Right lobe of liver (tissue), 6 donors: Measurements from ENCODE around the gene OR10A2. TPM values are rescaled to one million over a fixed set of nuclear protein-coding genes. Genes with fewer than 3 reads are reported as not detected.

ENCODE experiments used
- ATAC-seq, 4 donors: fragments of 200-7000 bp; cut with Tn5 transposase; one replicate each; pipeline ENCODE4 v1.9.1; 2020; ENCODE audit warnings: mild to moderate bottlenecking in 4 of 4, moderate library complexity in 4 of 4
- DNase-seq, 3 donors: peaks; one replicate each; pipeline ENCODE4 v3.0.0-alpha.2; 2020
- H3K27ac ChIP-seq, 3 donors: fragments of 200-600 bp; one replicate each; pipeline ENCODE4 v1.8.0; 2022
- H3K27me3 ChIP-seq, 2 donors: fragments of 200-600 bp; one replicate each; pipeline ENCODE4 v1.8.0; 2022
- H3K36me3 ChIP-seq, 4 donors: fragments of 200-600 bp; sonication (generic) in 1 of 4; one replicate each; pipeline versions ENCODE4 v1.5.1 to v1.8.0; 2017 to 2022; ENCODE audit warnings: control low read depth in 1 of 4
- H3K4me1 ChIP-seq, 4 donors: fragments of 200-600 bp; sonication (generic) in 1 of 4; one replicate each; pipeline versions ENCODE4 v1.5.1 to v1.8.0; 2017 to 2022; ENCODE audit warnings: control low read depth in 1 of 4
- H3K4me3 ChIP-seq, 3 donors: fragments of 200-600 bp; one replicate each; pipeline ENCODE4 v1.8.0; 2022
- H3K9me3 ChIP-seq, 4 donors: fragments of 200-600 bp; sonication (generic) in 1 of 4; one replicate each; pipeline versions ENCODE4 v1.5.1 to v1.8.0; 2017 to 2022; ENCODE audit warnings: control low read depth in 1 of 4
- POLR2A ChIP-seq: fragments of 450-650 bp; IDR thresholded peaks from one replicate; pipeline ENCODE4 v1.6.1; 2017; ENCODE audit warnings: antibody characterized with exemption, mild to moderate bottlenecking
- WGBS: methylation state at CpG from one replicate; pipeline ENCODE4 v1.1.6; 2018; ENCODE audit warnings: low coverage, low lambda C conversion rate; ENCODE audit not compliant: insufficient coverage; ENCODE audit errors: missing lambda C conversion rate; 5-methylcytosine and 5-hydroxymethylcytosine counted together
- intact Hi-C, 2 donors: fragments of 100-400 bp; cut with DNase I; formaldehyde crosslinking; loops; one replicate each; pipeline versions ENCODE4 v1.11.2 to v1.14.1; 2022
- total RNA-seq, 6 experiments: library from RNA; depleted of rRNA in 2 of 6; stranded (reverse); fragments of >200 nt in 2 of 6; fragmentation: NEBNext Ultra II Directional in 3 of 6; extraction: Animal tissue kit (Norgen Biotek cat#: 25700) in 3 of 6; gene quantifications; one replicate each; pipeline versions ENCODE4 v1.1.0 to v1.2.4, GENCODE V29; 2016 to 2023
- TF ChIP-seq, protein P1 (sequence below), 4 donors: fragments of 200-600 bp in 3 of 4; fragments of 450-650 bp in 1 of 4; IDR thresholded peaks; one replicate each; pipeline versions ENCODE4 v1.5.1 to v1.8.0; 2016 to 2022; ENCODE audit warnings: antibody characterized with exemption in 4 of 4, mild to moderate bottlenecking in 2 of 4
- donor health status: DM: no; HTN: yes; CAD: no.
- donor health status: DM: no; HTN: no; CAD: no.
- donor health status: DM: no; HTN: no; CAD: no.
- donor health status: DM: no; HTN: yes; CAD: no.
- donor health status: DM: no; HTN: yes; CAD: no.

Gene OR10A2
- total RNA-seq, 6 experiments from 2014 or later: not detected

DNA sequence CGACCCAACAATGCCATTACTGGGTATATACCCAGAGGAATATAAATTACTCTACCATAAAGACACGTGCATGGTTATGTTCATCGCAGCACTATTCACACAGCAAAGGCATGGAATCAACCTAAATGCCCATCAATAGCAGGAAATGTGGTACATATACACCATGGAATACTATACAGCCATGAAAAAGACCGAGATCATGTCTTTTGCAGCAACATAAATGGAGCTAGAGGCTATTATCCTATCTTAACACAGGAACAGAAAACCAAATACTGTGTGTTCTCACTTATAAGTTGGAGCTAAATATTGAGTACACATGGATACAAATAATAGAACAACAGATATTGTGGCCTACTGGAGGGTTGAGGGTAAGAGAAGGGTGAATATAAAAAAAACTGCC lies 26.0 kb downstream of the OR10A2 start:
- intact Hi-C loops: no loop called here
- TF ChIP-seq POLR2A: no peak
- TF ChIP-seq, protein P1, sequence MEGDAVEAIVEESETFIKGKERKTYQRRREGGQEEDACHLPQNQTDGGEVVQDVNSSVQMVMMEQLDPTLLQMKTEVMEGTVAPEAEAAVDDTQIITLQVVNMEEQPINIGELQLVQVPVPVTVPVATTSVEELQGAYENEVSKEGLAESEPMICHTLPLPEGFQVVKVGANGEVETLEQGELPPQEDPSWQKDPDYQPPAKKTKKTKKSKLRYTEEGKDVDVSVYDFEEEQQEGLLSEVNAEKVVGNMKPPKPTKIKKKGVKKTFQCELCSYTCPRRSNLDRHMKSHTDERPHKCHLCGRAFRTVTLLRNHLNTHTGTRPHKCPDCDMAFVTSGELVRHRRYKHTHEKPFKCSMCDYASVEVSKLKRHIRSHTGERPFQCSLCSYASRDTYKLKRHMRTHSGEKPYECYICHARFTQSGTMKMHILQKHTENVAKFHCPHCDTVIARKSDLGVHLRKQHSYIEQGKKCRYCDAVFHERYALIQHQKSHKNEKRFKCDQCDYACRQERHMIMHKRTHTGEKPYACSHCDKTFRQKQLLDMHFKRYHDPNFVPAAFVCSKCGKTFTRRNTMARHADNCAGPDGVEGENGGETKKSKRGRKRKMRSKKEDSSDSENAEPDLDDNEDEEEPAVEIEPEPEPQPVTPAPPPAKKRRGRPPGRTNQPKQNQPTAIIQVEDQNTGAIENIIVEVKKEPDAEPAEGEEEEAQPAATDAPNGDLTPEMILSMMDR (IDR thresholded peaks at IDR 0.05): no peak
- no peak overlapping the region for H3K4me3 ChIP-seq
- no peaks in the 10 kb centered on the region for H3K36me3 ChIP-seq
- no peak overlapping the region for H3K27ac ChIP-seq
- H3K9me3 ChIP-seq: no peaks in the 10 kb centered on the region
- H3K27me3 ChIP-seq: no peaks in the 10 kb centered on the region
- 67% methylated on average over 4 of the region's 4 CpGs for WGBS
- no peaks in the 10 kb centered on the region for H3K4me1 ChIP-seq
- ATAC-seq: no peak
- no peak for DNase-seq

DNA sequence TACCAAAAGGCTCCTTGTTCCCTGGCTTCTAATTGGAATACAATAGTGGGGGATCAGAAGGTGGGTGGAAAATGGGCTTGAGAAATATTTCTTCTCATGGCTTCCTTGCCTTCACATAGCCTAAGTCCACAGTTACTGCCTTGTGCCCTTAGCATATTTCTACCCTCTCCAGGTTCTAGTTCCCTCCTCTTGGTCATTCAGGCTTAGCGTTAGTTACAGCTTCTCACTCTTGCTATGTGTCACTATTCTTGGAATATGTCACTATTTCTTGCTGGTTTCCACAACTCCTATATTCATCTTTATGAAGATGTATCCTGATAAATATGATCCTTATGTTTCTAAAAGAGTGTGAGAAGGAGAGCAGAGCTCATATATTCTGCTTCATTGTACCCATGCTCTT lies 27.0 kb downstream of the OR10A2 start:
- no peaks in the 10 kb centered on the region for H3K27me3 ChIP-seq
- no peaks in the 10 kb centered on the region for H3K4me1 ChIP-seq
- 54% methylated on average over 1 of the region's 1 CpG for WGBS
- no peak for TF ChIP-seq POLR2A
- TF ChIP-seq, protein P1 (IDR thresholded peaks at IDR 0.05): no peak
- H3K27ac ChIP-seq: no peak overlapping the region
- intact Hi-C loops: no loop called here
- no peak overlapping the region for H3K4me3 ChIP-seq
- ATAC-seq: no peak
- no peaks in the 10 kb centered on the region for H3K36me3 ChIP-seq
- no peaks in the 10 kb centered on the region for H3K9me3 ChIP-seq
- no peak for DNase-seq

DNA sequence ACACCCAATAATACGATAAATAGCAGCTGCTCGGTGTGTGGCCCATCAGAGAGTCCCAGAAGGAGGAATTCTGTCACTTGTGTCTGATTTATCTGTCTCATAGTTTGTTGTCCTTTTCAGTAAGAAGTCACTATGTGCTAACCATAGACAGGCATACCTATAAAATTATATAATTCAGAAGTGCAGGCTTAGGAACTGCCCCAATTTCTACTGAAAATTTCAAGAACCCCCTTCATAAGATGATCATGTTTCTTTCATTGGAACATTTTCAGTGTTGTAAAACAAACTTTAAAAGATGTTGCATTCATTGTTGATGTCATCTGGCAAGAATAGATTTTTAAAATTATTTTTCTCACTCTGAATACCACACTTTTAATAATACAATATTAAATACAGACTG lies 29.5 kb downstream of the OR10A2 start, which contains the start of gene OR2D2:
TSS of gene OR2D2 (minus strand) at position 101 of the 400 bp plus-strand sequence. CDS start at position 101, 0 bp downstream.
- TF ChIP-seq, protein P1 (IDR thresholded peaks at IDR 0.05): no peak
- TF ChIP-seq POLR2A: no peak
- ATAC-seq: no peak
- no peaks in the 10 kb centered on the region for H3K27me3 ChIP-seq
- no peaks in the 10 kb centered on the region for H3K9me3 ChIP-seq
- no peak within 1 kb of the TSS for H3K4me3 ChIP-seq
- H3K27ac ChIP-seq: no peak within 1 kb of the TSS
- intact Hi-C loops: no loop called here
- H3K36me3 ChIP-seq: no peaks in the 10 kb centered on the region
- DNase-seq: no peak
- WGBS: 50% methylated on average over 2 of the region's 2 CpGs
- no peaks in the 10 kb centered on the region for H3K4me1 ChIP-seq

DNA sequence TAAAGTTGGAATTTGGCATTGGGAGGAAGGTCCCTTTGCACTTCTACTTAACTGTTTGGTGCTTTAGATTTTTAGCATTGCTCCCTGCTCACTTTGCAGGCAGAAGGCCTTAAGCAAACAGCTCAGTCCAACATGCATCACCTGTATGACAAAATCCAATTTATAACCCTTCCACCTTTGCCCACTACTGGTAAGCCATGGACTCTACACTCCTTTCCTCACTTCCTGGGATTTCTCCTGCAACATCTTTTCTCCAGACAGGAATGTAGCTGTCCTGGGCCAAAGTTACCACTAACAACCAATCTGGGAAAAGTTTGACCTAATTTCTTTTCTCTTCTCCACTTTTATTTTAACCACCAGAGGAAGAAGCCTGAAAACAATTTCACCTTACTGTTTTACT lies 31.2 kb downstream of the OR10A2 start:
- intact Hi-C loops: no loop called here
- no peak for TF ChIP-seq POLR2A
- TF ChIP-seq, protein P1 (IDR thresholded peaks at IDR 0.05): no peak

DNA sequence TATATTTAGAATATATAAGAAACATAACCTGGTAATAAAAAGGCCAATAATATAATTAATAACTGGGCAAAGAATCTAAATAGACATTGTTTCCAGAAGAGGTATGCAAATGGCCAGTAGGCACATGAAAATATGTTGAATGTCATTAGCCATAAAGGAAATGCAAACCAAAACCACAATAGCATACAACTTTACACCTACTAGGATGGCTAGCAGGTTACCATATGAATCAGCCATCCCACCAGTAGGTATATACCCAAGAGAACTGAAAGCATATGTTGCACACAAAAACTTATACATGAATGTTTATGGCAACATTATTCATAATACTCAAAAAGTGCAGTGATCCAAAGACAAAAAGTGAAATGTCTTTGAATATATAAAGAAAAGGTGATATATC lies 32.2 kb downstream of the OR10A2 start:
- no peaks in the 10 kb centered on the region for H3K36me3 ChIP-seq
- H3K4me3 ChIP-seq: no peak overlapping the region
- no peaks in the 10 kb centered on the region for H3K27me3 ChIP-seq
- no peaks in the 10 kb centered on the region for H3K9me3 ChIP-seq
- TF ChIP-seq, protein P1 (IDR thresholded peaks at IDR 0.05): no peak
- no peak for TF ChIP-seq POLR2A
- intact Hi-C loops: no loop called here
- no peaks in the 10 kb centered on the region for H3K4me1 ChIP-seq
- DNase-seq (no peak), ATAC-seq (no peak)
- no peak overlapping the region for H3K27ac ChIP-seq

More for the DNA sequence above, 31.2 kb downstream of the OR10A2 start:
- Histone ChIP-seq H3K9me3 (no peaks in the 10 kb centered on the region), H3K4me3 (no peak overlapping the region), H3K36me3 (no peaks in the 10 kb centered on the region), H3K27ac (no peak overlapping the region), H3K27me3 (no peaks in the 10 kb centered on the region), H3K4me1 (no peaks in the 10 kb centered on the region)
- ATAC-seq (no peak), DNase-seq (no peak)
